Measurements from ENCODE around the gene L1TD1.
"Not testable (repeated sequence)": the region's sequence is repeated elsewhere in the genome, so short reads cannot be mapped to it uniquely, and the experiment has no call there.

Gene L1TD1

DNA sequence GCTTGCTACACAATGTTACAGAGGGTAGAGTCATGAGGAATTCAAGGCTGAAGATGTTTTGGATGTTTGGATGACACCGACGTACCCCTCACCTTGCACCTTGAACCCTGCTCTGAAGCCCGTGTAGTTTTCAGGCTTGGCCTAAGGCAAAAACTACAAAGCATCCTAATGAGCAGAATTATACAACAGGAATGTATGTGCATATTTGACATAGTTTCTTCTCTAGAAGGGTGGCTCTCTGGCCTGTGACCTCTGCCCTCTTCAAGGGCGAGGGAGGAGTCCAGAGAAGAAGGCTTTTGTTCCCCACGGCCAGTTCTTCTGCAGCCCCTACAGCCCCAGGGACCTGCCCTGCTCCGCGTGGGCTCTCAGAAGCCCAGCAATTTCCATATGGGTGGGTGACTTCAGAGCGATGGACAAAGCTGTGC lies 43.3 kb downstream of the L1TD1 start:
- no peak for DNase-seq

DNA sequence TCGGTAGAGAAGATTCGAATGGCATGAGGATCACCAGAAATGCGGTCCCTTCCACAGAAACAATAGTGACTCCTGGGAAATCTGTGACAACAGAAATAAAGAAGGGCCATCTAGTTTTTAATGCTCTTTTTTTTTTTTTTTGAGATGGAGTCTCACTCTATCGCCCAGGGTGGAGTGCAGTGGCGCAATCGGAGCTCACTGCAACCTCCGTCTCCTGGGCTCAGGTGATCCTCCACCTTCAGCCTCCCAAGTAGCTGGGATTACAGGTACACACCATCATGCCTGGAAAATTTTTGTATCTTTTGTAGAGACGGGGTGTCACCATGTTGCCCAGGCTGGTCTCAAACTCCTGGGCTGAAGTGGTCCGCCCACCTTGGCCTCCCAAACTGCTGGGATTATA lies 43.9 kb downstream of the L1TD1 start:
- no peak for DNase-seq

DNA sequence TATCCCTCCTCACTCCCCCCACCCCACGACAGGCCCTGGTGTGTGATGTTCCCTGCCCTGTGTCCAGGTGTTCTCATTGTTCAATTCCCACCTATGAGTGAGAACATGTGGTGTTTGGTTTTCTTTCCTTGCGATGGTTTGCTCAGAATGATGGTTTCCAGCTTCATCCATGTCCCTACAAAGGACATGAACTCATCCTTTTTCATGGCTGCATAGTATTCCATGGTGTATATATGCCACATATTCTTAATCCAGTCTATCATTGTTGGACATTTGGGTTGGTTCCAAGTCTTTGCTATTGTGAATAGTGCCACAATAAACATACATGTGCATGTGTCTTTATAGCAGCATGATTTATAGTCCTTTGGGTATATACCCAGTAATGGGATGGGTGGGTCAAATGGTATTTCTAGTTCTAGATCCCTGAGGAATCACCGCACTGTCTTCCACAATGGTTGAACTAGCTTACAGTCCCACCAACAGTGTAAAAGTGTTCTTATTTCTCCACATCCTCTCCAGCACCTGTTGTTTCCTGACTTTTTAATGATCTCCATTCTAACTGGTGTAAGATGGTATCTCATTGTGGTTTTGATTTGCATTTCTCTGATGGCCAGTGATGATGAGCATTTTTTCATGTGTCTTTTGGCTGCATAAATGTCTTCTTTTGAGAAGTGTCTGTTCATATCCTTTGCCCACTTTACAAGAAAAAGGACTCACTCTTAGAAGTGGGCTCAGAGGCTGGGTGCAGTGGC lies 45.2 kb downstream of the L1TD1 start:
- DNase-seq: not testable (repeated sequence)

DNA sequence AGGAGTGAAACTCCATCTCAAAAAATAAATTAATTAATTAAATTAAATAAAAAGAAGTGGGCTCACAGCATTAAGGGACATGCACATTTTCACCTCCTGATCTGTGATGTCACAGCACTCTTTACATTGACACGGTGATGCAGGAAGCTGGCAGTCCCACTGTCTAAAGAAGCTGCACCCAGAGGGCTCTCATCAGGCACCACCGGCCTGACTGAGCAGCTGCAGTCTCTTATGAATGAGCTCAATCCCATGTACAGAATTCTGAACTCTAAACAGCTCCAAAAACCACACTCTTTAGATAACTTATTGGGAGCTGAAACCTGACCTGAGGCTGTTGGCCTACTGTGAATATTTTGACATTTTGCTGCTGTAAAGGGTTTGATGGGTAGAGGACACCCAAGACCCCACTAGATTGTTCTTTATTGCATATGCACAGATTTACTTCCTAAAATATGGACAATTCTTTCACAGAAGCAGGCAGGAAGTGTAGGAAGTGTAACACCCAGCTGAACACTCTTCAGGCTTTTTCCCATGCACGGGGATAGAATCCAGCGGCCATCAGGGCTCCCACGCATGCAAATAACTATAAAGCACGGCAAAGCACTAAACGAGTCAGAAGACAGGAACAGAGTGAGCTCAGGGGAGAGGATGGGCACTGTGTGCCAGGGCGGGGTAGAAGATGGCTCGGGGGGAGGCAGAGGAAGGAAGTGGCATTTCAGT lies 46.2 kb downstream of the L1TD1 start:
- no peak for DNase-seq

DNA sequence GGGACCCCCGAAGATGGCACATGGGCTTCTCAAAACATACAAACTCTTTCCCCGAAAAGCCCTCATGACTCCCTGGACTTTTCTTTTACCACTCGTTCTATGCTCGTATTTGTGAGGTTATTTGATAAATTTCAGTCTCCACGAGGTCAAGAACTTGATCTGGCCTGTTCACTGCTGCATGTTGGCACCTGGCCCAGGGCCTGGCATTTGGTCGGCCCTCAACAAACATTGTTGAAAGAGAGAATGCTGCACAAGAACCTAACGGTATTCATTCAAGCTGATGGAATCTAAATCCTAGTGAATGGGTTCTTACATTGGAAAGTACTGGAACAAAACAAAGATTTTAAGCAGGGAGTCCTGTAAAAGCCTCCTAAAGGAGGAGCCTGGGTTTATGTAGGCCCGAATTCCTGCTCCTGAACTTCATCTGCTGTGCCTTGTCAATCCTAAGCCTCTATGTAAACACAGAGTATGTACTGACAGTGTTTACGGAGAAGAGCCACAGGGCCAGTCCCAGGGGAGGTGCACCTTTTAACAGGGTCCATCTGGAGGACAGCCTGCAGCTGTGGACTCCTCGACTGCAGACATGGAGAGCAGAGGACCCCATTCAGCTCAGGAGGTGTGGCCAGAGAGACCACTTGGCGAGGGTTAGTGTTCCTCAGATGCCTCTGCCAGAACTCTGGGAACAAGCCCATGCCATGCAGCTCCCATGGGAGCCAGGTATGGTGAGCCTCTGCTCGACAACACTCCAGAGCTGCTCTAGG lies 46.9 kb downstream of the L1TD1 start:
- DNase-seq: no peak

DNA sequence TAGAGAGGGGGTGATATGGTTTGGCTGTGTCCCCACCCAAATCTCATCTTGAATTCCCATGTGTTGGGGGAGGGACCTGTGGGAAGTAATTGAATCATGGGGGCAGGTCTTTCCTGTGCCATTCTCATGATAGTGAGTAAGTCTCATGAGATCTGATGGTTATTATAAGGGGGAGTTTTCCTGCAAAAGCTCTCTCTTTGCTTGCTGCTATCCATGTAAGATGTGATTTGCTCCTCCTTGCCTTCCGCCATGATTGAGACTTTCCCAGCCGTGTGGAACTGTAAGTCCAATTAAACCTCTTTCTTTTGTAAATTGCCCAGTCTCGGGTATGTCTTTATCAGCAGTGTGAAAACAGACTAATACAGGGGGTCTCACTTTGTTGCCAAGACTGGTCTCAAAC lies 49.7 kb downstream of the L1TD1 start:
- not testable (repeated sequence) for DNase-seq

DNA sequence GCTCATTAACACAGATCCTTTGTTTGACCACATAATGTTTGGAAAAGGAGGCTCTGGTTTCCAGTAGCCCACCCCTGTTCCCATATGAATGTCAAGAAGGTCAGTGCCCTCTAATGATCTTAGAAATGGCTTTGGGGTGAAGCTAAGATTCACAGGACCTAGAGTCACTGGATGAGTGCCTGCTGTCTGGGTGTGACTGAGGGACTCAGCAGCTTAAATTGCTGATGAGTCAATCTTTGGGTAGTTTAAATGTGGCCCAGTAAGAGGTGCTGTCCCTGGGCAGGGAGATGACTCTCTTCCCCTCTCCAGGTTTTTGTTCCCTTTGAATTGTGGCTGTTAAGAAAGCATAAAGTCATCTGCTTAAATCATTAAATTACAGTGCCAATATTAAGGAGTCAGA lies 50.6 kb downstream of the L1TD1 start:
- no peak for DNase-seq

DNA sequence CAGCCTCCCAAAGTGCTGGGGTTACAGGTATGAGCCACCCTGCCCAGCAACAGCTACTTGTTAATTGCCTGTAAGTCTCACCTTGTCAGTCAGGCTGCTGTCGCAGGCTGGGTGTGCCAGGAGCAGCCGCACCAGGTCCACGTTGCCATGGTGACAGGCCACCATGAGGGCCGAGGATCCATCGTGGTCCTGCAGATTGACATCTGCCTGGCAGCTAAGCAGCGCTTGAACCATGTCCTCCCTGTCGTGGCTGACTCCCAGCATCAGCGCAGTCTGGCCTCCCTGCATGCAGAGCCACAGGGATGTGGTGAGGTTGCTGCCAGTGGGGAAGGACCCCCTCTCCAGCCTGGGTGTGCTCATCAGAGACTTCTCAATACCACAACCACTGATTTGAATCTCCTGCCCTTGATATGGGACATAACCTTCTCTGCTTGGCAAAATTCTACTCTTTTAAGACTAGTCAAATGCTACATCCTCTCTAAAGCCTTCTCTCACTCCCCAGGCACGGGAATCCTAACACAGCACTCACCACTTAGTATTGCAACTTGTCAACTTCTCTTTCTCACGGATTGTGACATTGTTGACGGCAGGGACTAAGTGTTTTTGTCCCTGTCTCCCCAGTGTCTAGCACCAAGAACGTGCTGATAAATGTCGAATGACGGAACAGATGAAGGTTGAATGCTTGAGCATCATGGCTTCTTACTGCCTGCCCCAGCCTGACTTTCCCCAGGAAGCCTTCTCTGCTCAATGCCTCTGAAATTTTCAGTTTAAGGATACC lies 52.9 kb downstream of the L1TD1 start:
- DNase-seq: no peak

DNA sequence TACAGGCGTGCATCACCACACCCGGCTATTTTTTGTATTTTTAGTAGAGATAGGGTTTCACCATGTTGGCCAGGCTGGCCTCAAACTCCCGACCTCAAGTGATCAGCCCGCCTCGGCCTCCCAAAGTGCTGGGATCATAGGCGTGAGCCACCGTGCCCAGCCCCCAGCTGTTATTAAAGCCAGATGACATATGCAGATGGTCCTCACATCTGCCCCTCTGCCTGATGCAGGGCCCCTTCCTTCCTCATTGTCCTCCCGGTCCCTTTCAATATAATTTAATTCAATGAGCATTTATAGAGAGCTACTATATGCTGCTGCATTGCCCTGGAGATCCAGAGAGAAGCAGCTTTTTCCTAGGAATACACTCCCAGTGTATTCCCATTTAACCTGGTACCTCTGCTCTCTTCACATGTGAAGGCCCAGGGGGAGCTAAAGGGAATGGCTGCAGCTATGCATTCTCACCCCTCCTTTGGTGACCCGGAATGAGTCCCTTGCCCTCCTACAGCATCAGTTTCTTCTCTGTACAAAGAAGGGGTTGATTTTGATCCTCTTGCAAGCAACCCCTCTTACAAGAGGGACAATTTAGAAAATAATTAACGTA lies 55.6 kb downstream of the L1TD1 start:
- no peak for DNase-seq

DNA sequence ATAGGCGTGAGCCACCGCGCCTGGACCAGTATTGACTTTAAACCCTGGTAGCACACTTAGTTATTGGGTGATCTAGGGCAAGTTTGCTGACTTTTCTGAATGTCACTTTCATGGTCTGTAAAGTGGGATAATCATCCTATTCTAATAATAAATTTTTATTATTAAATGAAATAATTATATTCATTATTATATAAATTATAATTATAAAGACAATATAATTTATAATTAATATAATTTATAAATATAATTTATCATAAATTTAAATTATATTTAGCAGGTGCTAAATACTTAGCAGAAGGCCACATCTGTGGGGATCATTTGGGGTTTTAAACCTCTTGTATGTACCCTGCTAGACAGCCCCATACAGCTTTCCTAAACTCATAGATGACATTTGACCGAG lies 64.9 kb downstream of the L1TD1 start:
- no peak for DNase-seq

DNA sequence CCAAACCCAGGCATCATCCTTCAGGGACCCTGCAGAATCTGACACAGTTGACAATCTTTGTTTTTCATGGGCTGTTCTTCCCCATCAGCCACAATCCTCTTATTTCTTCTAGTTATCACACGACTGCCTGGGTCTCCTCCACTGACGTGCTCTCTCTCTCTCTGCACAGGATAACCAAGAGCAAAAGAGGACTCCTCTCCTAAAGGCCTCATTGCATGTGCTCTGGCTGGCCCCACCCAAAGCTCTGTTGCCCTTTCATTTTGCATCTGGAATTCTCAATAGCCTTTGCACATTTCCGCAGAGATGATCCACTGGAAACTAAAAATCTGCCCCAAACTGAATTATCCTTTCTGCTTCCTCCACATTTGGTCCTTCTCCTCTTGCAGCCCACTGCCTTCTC lies 66.0 kb downstream of the L1TD1 start:
- no peak for DNase-seq
